Liver (tissue), 9 donors: ENCODE data around the gene DPH2. TPM values are rescaled to one million over a fixed set of nuclear protein-coding genes. Genes with fewer than 3 reads are reported as not detected.

Experiments
- DNase-seq: peaks from one replicate; pipeline ENCODE4 v3.0.0-alpha.2; 2017; ENCODE audit warnings: low spot score
- H3K27ac ChIP-seq, 2 donors: one replicate each; pipeline ENCODE4 v1.7.0; 2013; ENCODE audit warnings: inconsistent platforms in 2 of 2, low read length in 2 of 2, control low read depth in 1 of 2, low read depth in 1 of 2, mild to moderate bottlenecking in 1 of 2
- H3K27me3 ChIP-seq, 4 donors: one replicate each; pipeline versions ENCODE4 v1.6.1 to v1.7.0; 2013; ENCODE audit warnings: low read length in 3 of 4, inconsistent platforms in 1 of 4, mild to moderate bottlenecking in 1 of 4, moderate library complexity in 1 of 4; ENCODE audit not compliant: control insufficient read depth in 4 of 4, insufficient read depth in 4 of 4
- H3K36me3 ChIP-seq, 4 donors: one replicate each; pipeline versions ENCODE4 v1.6.1 to v1.7.0; 2013; ENCODE audit warnings: low read length in 3 of 4, mild to moderate bottlenecking in 3 of 4, low read depth in 1 of 4, moderate library complexity in 1 of 4; ENCODE audit not compliant: control insufficient read depth in 4 of 4, insufficient read depth in 3 of 4
- H3K4me1 ChIP-seq, 4 donors: one replicate each; pipeline versions ENCODE4 v1.6.1 to v1.7.0; 2013; ENCODE audit warnings: low read length in 3 of 4, mild to moderate bottlenecking in 3 of 4, moderate library complexity in 1 of 4; ENCODE audit not compliant: control insufficient read depth in 4 of 4, insufficient read depth in 4 of 4
- H3K4me3 ChIP-seq, 3 donors: one replicate each; pipeline versions ENCODE4 v1.6.1 to v1.7.0; 2013; ENCODE audit warnings: low read length in 3 of 3, control low read depth in 1 of 3, low read depth in 1 of 3, mild to moderate bottlenecking in 1 of 3
- H3K9ac ChIP-seq, 2 donors: one replicate each; pipeline ENCODE4 v1.7.0; 2013; ENCODE audit warnings: low read length in 2 of 2, mild to moderate bottlenecking in 2 of 2, moderate library complexity in 2 of 2, control low read depth in 1 of 2, low read depth in 1 of 2
- H3K9me3 ChIP-seq, 4 donors: one replicate each; pipeline versions ENCODE4 v1.6.1 to v1.7.0; 2013; ENCODE audit warnings: low read length in 3 of 4; ENCODE audit not compliant: control insufficient read depth in 4 of 4
- EGR1 ChIP-seq, 2 donors: IDR thresholded peaks; 2 replicates each; pipeline ENCODE4 v1.6.1; 2016 to 2018; ENCODE audit warnings: antibody characterized with exemption in 2 of 2, low read depth in 2 of 2
- GABPA ChIP-seq, 2 donors: IDR thresholded peaks in 1 of 2; conservative IDR thresholded peaks in 1 of 2; 2 replicates each; pipeline ENCODE4 v1.6.1; 2016; ENCODE audit warnings: antibody characterized with exemption in 2 of 2, mild to moderate bottlenecking in 1 of 2, moderate library complexity in 1 of 2
- HNF4A ChIP-seq, 2 donors: conservative IDR thresholded peaks; 2 replicates each; pipeline ENCODE4 v1.6.1; 2016; ENCODE audit warnings: antibody characterized with exemption in 2 of 2, mild to moderate bottlenecking in 2 of 2
- HNF4G ChIP-seq: IDR thresholded peaks from 2 replicates; pipeline ENCODE4 v1.6.1; 2016; ENCODE audit warnings: antibody characterized with exemption
- JUND ChIP-seq, 2 donors: IDR thresholded peaks; 2 replicates each; pipeline ENCODE4 v1.6.1; 2016; ENCODE audit warnings: antibody characterized with exemption in 2 of 2
- MAX ChIP-seq: IDR thresholded peaks from 2 replicates; pipeline ENCODE4 v1.6.1; 2016; ENCODE audit warnings: antibody characterized with exemption
- NR2F2 ChIP-seq: IDR thresholded peaks from 2 replicates; pipeline ENCODE4 v1.6.1; 2016; ENCODE audit warnings: antibody characterized with exemption
- RXRA ChIP-seq, 2 donors: IDR thresholded peaks; 2 replicates each; pipeline ENCODE4 v1.6.1; 2017 to 2018; ENCODE audit warnings: antibody characterized with exemption in 2 of 2, mild to moderate bottlenecking in 1 of 2
- TAF1 ChIP-seq: conservative IDR thresholded peaks from 2 replicates; pipeline ENCODE4 v1.6.1; 2016; ENCODE audit warnings: antibody characterized with exemption, mild to moderate bottlenecking
- YY1 ChIP-seq: IDR thresholded peaks from 2 replicates; pipeline ENCODE4 v1.6.1; 2016; ENCODE audit warnings: antibody characterized with exemption, mild to moderate bottlenecking
- ZBTB33 ChIP-seq: IDR thresholded peaks from 2 replicates; pipeline ENCODE4 v1.6.1; 2016; ENCODE audit warnings: antibody characterized with exemption
- WGBS: extraction: QIAGEN DNeasy Blood & Tissue Kit; methylation state at CpG from one replicate; pipeline ENCODE4 v1.1.7; 2013; 5-methylcytosine and 5-hydroxymethylcytosine counted together
- polyA plus RNA-seq, 2 donors: library from polyadenylated mRNA; stranded (reverse) in 1 of 2; unstranded in 1 of 2; fragments of 200-250 nt in 1 of 2; fragments of >200 nt in 1 of 2; fragmentation: Nextera tagmentation in 1 of 2; extraction: Ambion mirVana in 1 of 2; gene quantifications; one replicate each; pipeline versions ENCODE4 v1.2.1 to v1.2.3, GENCODE V29; 2013 to 2015
- total RNA-seq, 2 donors: library from RNA; depleted of rRNA; stranded (reverse); fragments of >200 nt; gene quantifications; one replicate each; pipeline ENCODE4 v1.2.3, GENCODE V29; 2014
- TF ChIP-seq, protein P1 (sequence below): fragments of 150-350 bp; IDR thresholded peaks from 2 replicates; pipeline ENCODE4 v1.5.1; 2017; ENCODE audit warnings: improper control_type of control experiment, low read depth, low read length; ENCODE audit not compliant: missing input control
- TF ChIP-seq, protein P2 (sequence below): IDR thresholded peaks from 2 replicates; pipeline ENCODE4 v1.6.1; 2016; ENCODE audit warnings: antibody characterized with exemption, mild to moderate bottlenecking
- donor health status: healthy.
- donor health status: healthy.
- donor health status: healthy.
- donor health status: healthy.
- donor health status: healthy.

DPH2 gene
- total and polyA plus RNA-seq, 4 donors: 9.3 to 20.9 (median 15.4) TPM

GRCh38 chr1:43957407-43958040 lies 12.3 kb upstream of the DPH2 start (continued):
- TF ChIP-seq, protein P1, sequence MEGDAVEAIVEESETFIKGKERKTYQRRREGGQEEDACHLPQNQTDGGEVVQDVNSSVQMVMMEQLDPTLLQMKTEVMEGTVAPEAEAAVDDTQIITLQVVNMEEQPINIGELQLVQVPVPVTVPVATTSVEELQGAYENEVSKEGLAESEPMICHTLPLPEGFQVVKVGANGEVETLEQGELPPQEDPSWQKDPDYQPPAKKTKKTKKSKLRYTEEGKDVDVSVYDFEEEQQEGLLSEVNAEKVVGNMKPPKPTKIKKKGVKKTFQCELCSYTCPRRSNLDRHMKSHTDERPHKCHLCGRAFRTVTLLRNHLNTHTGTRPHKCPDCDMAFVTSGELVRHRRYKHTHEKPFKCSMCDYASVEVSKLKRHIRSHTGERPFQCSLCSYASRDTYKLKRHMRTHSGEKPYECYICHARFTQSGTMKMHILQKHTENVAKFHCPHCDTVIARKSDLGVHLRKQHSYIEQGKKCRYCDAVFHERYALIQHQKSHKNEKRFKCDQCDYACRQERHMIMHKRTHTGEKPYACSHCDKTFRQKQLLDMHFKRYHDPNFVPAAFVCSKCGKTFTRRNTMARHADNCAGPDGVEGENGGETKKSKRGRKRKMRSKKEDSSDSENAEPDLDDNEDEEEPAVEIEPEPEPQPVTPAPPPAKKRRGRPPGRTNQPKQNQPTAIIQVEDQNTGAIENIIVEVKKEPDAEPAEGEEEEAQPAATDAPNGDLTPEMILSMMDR: no peak

GRCh38 chr1:43958351-43959255 lies 11.2 kb upstream of the DPH2 start:
- Histone ChIP-seq H3K4me3 (no peak overlapping the region), H3K27ac (no peak overlapping the region), H3K9me3 (no peaks in the 10 kb centered on the region), H3K9ac (no peak overlapping the region), H3K27me3 (no peaks in the 10 kb centered on the region), H3K4me1 (no peaks in the 10 kb centered on the region), H3K36me3 (peaks cover 6 to 67% (median 22%) of the 10 kb centered on the region in 4 donors)
- TF ChIP-seq YY1 (no peak), ZBTB33 (no peak), TAF1 (no peak), JUND (IDR thresholded peaks at IDR 0.05) (no peak), HNF4G (no peak), NR2F2 (no peak), HNF4A (conservative IDR thresholded peaks at IDR 0.05) (no peak), MAX (no peak), GABPA (IDR thresholded peaks at IDR 0.05 in 1 of 2, conservative IDR thresholded peaks at IDR 0.05 in 1 of 2) (no peak), EGR1 (IDR thresholded peaks at IDR 0.05; ENCODE audit: low read depth in 2 of 2) (no peak), RXRA (IDR thresholded peaks at IDR 0.05) (no peak)
- TF ChIP-seq, protein P2, sequence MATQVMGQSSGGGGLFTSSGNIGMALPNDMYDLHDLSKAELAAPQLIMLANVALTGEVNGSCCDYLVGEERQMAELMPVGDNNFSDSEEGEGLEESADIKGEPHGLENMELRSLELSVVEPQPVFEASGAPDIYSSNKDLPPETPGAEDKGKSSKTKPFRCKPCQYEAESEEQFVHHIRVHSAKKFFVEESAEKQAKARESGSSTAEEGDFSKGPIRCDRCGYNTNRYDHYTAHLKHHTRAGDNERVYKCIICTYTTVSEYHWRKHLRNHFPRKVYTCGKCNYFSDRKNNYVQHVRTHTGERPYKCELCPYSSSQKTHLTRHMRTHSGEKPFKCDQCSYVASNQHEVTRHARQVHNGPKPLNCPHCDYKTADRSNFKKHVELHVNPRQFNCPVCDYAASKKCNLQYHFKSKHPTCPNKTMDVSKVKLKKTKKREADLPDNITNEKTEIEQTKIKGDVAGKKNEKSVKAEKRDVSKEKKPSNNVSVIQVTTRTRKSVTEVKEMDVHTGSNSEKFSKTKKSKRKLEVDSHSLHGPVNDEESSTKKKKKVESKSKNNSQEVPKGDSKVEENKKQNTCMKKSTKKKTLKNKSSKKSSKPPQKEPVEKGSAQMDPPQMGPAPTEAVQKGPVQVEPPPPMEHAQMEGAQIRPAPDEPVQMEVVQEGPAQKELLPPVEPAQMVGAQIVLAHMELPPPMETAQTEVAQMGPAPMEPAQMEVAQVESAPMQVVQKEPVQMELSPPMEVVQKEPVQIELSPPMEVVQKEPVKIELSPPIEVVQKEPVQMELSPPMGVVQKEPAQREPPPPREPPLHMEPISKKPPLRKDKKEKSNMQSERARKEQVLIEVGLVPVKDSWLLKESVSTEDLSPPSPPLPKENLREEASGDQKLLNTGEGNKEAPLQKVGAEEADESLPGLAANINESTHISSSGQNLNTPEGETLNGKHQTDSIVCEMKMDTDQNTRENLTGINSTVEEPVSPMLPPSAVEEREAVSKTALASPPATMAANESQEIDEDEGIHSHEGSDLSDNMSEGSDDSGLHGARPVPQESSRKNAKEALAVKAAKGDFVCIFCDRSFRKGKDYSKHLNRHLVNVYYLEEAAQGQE: no peak
- TF ChIP-seq, protein P1: no peak
- WGBS: 96% methylated on average over 9 of the region's 9 CpGs
- DNase-seq: peak; percentile 63
